Natural killer cell (primary cell): ENCODE results near the gene DSC1. TPM values are rescaled to one million over a fixed set of nuclear protein-coding genes. Genes with fewer than 3 reads are reported as not detected.

ENCODE experiments used
- ATAC-seq, 3 donors: fragments of 150-1000 bp in 2 of 3; fragments of 200-7000 bp in 1 of 3; cut with Tn5 transposase; 1 replicate in 1 of 3; 2 replicates in 2 of 3; pipeline ENCODE4 v1.10.0; 2021; ENCODE audit warnings: mild to moderate bottlenecking in 2 of 3, moderate library complexity in 2 of 3
- DNase-seq, 2 donors: peaks; one replicate each; pipeline versions ENCODE4 v3.0.0 to v3.0.0-alpha.2; 2013 to 2021; ENCODE audit warnings: mixed read lengths in 1 of 2
- H3K27ac ChIP-seq: one replicate; pipeline ENCODE4 v1.5.1; 2013; ENCODE audit warnings: mild to moderate bottlenecking, low read length
- H3K27me3 ChIP-seq: one replicate; pipeline ENCODE4 v1.6.1; 2013; ENCODE audit warnings: low read length; ENCODE audit not compliant: control insufficient read depth, insufficient read depth
- H3K36me3 ChIP-seq: one replicate; pipeline ENCODE4 v1.6.1; 2013; ENCODE audit warnings: low read length; ENCODE audit not compliant: control insufficient read depth, insufficient read depth
- H3K4me1 ChIP-seq: one replicate; pipeline ENCODE4 v1.6.1; 2013; ENCODE audit warnings: low read length; ENCODE audit not compliant: control insufficient read depth, insufficient read depth
- H3K4me3 ChIP-seq: one replicate; pipeline ENCODE4 v1.5.1; 2013; ENCODE audit warnings: low read length
- H3K9me3 ChIP-seq: one replicate; pipeline ENCODE4 v1.6.1; 2013; ENCODE audit warnings: low read length; ENCODE audit not compliant: control insufficient read depth, insufficient read depth
- H3K27ac Mint-ChIP-seq, 2 donors: one replicate each; pipeline ENCODE4 v1.8.0; 2022; ENCODE audit warnings: mild to moderate bottlenecking in 2 of 2, mixed read lengths in 2 of 2, moderate library complexity in 1 of 2
- H3K27me3 Mint-ChIP-seq, 2 donors: one replicate each; pipeline ENCODE4 v1.8.0; 2022; ENCODE audit warnings: low read depth in 2 of 2, mixed read lengths in 2 of 2
- H3K36me3 Mint-ChIP-seq: one replicate; pipeline ENCODE4 v1.8.0; 2022; ENCODE audit warnings: mixed read lengths
- H3K4me1 Mint-ChIP-seq, 2 donors: one replicate each; pipeline ENCODE4 v1.8.0; 2022; ENCODE audit warnings: mixed read lengths in 2 of 2
- H3K4me3 Mint-ChIP-seq: one replicate; pipeline ENCODE4 v1.8.0; 2022; ENCODE audit warnings: mild to moderate bottlenecking, moderate library complexity, mixed read lengths
- H3K9me3 Mint-ChIP-seq, 2 donors: one replicate each; pipeline ENCODE4 v1.8.0; 2022; ENCODE audit warnings: mixed read lengths in 2 of 2
- CTCF ChIP-seq: fragments of 200-600 bp; IDR thresholded peaks from one replicate; pipeline ENCODE4 v1.8.0; 2022; ENCODE audit warnings: antibody characterized with exemption
- WGBS: methylation state at CpG from one replicate; pipeline ENCODE4 v1.1.7; 2013; ENCODE audit warnings: missing lambda C conversion rate; ENCODE audit not compliant: insufficient coverage; 5-methylcytosine and 5-hydroxymethylcytosine counted together
- intact Hi-C: fragments of 100-400 bp; cut with micrococcal nuclease; formaldehyde crosslinking; loops from one replicate; pipeline ENCODE4 v1.14.2; 2022
- total RNA-seq, 4 donors: library from RNA; stranded (reverse); fragments of 120-200 nt in 1 of 4; gene quantifications; one replicate each; pipeline versions ENCODE4 v1.2.3 to v1.2.4, GENCODE V29; 2013 to 2022

The DSC1 gene
- total RNA-seq, 3 donors from 2014 or later (not counting 1 experiment from before 2014, with no cell fraction given), result 0.05 to 0.50 TPM; not detected in 1

- WGBS, result 79% methylated on average over 3 of the region's 3 CpGs
- Histone ChIP-seq H3K27ac (no peak overlapping the region), H3K4me3 (no peak overlapping the region), H3K27me3 (peaks cover 8% of the 10 kb centered on the region), H3K36me3 (no peaks in the 10 kb centered on the region), H3K4me1 (no peaks in the 10 kb centered on the region), H3K9me3 (no peaks in the 10 kb centered on the region)
- Mint-ChIP-seq H3K9me3 (peaks cover 2% of the 10 kb centered on the region in 2 donors), H3K27me3 (peaks cover 15 to 27% of the 10 kb centered on the region in 2 donors), H3K4me1 (no peaks in the 10 kb centered on the region), H3K36me3 (peaks cover 9% of the 10 kb centered on the region), H3K27ac (no peak overlapping the region), H3K4me3 (no peak overlapping the region)
- TF ChIP-seq CTCF, result no peak
- intact Hi-C loops, result loop anchor here (10.0 kb wide), 1 partner anchor 50 kb away; no protein-coding TSS in a partner anchor
- no peak for DNase-seq
- no peak for ATAC-seq
Observed at GRCh38 chr18:31104444-31104843, 58.2 kb downstream of the DSC1 start.

- Mint-ChIP-seq H3K4me3 (no peak overlapping the region), H3K27me3 (peaks cover 18 to 34% of the 10 kb centered on the region in 2 donors), H3K27ac (no peak overlapping the region), H3K36me3 (peaks cover 17% of the 10 kb centered on the region), H3K9me3 (peaks cover 2% of the 10 kb centered on the region in 2 donors), H3K4me1 (no peaks in the 10 kb centered on the region)
- ATAC-seq (no peak), DNase-seq (no peak)
- Histone ChIP-seq H3K27ac (no peak overlapping the region), H3K36me3 (no peaks in the 10 kb centered on the region), H3K9me3 (no peaks in the 10 kb centered on the region), H3K4me1 (no peaks in the 10 kb centered on the region), H3K27me3 (peaks cover 8% of the 10 kb centered on the region), H3K4me3 (no peak overlapping the region)
- TF ChIP-seq CTCF, result no peak
- intact Hi-C loops, result loop anchor here (10.0 kb wide), 1 partner anchor 51 kb away; no protein-coding TSS in a partner anchor
- 86% methylated on average over 3 of the region's 3 CpGs for WGBS
Observed at GRCh38 chr18:31103423-31103822, 59.2 kb downstream of the DSC1 start.

DNA sequence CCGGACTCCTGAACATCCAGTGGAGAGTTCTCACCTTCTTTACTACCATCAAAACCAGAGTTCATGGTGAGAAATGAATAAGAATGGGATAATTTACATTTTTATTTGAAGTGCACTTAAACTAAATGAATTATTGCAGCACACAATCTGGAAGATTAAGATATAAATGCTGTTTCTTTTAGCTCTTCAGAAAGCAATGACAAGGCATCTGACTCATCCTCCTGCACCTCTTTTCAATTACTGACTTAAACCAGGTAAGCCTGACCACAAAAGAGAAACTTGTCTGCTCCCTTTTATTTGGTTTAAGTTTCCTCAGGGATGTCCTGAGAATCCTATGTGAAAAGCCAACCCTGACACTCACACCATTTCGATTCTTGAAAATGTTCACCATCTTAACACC, 59.7 kb downstream of the DSC1 start:
- Mint-ChIP-seq H3K27ac (no peak overlapping the region), H3K27me3 (peaks cover 18 to 34% of the 10 kb centered on the region in 2 donors), H3K4me3 (no peak overlapping the region), H3K9me3 (peaks cover 2% of the 10 kb centered on the region in 2 donors), H3K4me1 (no peaks in the 10 kb centered on the region), H3K36me3 (peaks cover 17% of the 10 kb centered on the region)
- no peak for TF ChIP-seq CTCF
- Histone ChIP-seq H3K27me3 (peaks cover 8% of the 10 kb centered on the region), H3K9me3 (no peaks in the 10 kb centered on the region), H3K4me3 (no peak overlapping the region), H3K27ac (no peak overlapping the region), H3K36me3 (no peaks in the 10 kb centered on the region), H3K4me1 (no peaks in the 10 kb centered on the region)
- no peak for ATAC-seq
- intact Hi-C loops, result loop anchor here (10.0 kb wide), 1 partner anchor 52 kb away; no protein-coding TSS in a partner anchor
- WGBS, result no CpG with 5 or more reads among the region's 2 CpGs
- DNase-seq, result no peak
